ENCODE results near the gene DHRSX.

DNA sequence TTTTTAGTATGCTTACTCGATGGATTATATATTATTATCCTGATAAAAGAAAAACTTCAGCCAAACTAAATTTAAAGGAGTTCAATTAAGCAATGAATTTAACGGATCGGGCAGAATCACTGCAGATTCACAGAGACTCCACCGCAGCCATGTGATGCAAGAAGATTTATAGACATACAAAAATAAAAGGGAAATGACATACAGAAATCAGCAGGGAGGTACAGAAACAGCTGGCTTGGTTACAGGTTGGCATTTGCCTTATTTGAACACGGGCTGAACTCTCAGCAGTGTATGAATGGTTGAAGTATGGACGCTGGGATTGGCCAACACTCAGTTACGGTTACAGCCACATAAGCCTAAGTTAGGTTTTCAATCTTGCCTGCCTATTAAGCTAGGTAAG is 35.4 kb upstream of the DHRSX start:
- no peak for TF ChIP-seq ARHGAP35 (IDR thresholded peaks at IDR 0.05; ENCODE audit: partially characterized antibody)
- TF ChIP-seq RBM15 (IDR thresholded peaks at IDR 0.05; ENCODE audit: insufficient read depth, low read length), result no peak
- TF ChIP-seq BCL6 (CRISPR knock-in tag; IDR thresholded peaks at IDR 0.05), result no peak
- TF ChIP-seq, protein P1, sequence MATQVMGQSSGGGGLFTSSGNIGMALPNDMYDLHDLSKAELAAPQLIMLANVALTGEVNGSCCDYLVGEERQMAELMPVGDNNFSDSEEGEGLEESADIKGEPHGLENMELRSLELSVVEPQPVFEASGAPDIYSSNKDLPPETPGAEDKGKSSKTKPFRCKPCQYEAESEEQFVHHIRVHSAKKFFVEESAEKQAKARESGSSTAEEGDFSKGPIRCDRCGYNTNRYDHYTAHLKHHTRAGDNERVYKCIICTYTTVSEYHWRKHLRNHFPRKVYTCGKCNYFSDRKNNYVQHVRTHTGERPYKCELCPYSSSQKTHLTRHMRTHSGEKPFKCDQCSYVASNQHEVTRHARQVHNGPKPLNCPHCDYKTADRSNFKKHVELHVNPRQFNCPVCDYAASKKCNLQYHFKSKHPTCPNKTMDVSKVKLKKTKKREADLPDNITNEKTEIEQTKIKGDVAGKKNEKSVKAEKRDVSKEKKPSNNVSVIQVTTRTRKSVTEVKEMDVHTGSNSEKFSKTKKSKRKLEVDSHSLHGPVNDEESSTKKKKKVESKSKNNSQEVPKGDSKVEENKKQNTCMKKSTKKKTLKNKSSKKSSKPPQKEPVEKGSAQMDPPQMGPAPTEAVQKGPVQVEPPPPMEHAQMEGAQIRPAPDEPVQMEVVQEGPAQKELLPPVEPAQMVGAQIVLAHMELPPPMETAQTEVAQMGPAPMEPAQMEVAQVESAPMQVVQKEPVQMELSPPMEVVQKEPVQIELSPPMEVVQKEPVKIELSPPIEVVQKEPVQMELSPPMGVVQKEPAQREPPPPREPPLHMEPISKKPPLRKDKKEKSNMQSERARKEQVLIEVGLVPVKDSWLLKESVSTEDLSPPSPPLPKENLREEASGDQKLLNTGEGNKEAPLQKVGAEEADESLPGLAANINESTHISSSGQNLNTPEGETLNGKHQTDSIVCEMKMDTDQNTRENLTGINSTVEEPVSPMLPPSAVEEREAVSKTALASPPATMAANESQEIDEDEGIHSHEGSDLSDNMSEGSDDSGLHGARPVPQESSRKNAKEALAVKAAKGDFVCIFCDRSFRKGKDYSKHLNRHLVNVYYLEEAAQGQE (IDR thresholded peaks at IDR 0.05; ENCODE audit: borderline replicate concordance), result no peak
- TF ChIP-seq, protein P1 (CRISPR knock-in tag; IDR thresholded peaks at IDR 0.05; ENCODE audit: low read depth), result no peak
- no peak for TF ChIP-seq YY1 (IDR thresholded peaks at IDR 0.05; ENCODE audit: borderline replicate concordance in 1 of 3, control insufficient read depth in 1 of 3, extremely low read depth in 1 of 3, insufficient read depth in 3 of 3, insufficient read length in 1 of 3, insufficient replicate concordance in 2 of 3, low read depth in 1 of 3, low read length in 2 of 3)
